ENCODE results near the gene ATP6V1D.
"Not testable (repeated sequence)": the region's sequence is repeated elsewhere in the genome, so short reads cannot be mapped to it uniquely, and the experiment has no call there.

The ATP6V1D gene

DNA sequence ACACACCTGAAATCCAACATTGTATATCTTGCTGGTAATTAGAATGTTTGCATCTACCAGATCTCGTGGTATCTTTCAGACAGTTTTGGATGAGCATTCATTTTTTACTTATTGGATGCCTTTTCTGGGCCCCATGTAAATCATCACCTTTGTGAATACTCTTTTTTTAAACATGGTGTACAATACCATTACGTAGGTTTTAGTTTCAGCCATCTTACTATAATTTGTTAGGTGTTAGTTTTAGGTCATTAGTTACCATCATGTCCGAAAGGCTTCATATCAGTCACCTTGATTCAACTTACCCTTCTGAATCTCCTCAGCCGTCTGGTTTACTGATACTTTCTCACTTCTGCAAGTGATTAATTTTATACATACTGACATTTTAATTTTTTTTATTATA, 5.9 kb upstream of the ATP6V1D start:
- DNase-seq: no peak

DNA sequence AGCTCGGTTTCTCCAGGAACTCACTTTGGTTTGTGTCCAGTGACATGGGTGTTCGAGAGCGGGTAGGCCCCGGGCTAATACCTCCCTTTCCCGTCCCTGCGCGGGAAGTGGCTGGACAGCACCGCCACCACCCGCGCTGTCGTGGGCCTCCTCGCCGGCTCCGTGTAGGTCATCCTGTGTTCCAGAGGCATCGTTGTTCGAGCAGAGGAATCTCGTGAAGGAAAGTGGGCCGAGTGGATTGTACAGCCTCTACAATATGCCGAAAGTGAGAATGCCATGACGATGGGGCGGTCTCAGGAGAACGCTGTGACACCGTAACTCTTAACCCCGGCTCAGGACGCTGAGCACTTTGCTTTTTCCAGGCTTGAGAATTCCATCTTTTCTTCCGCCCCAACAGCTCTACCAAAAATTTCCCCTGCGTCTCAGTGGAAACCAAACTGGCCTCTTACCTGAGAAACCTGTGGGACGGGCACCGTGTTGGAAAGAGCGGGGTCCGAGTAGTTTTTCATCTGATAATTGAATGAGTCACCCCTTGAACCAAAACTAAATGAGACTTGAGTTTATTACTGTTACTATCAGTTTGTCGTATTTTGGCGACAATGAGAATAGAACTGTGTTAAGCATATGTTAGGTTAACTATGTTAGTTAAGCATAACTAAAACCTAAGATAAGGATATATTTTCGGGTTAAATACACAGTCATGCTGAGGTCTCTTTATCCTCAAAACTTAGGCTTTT, 1.0 kb upstream of the ATP6V1D start:
- no peak for DNase-seq

DNA sequence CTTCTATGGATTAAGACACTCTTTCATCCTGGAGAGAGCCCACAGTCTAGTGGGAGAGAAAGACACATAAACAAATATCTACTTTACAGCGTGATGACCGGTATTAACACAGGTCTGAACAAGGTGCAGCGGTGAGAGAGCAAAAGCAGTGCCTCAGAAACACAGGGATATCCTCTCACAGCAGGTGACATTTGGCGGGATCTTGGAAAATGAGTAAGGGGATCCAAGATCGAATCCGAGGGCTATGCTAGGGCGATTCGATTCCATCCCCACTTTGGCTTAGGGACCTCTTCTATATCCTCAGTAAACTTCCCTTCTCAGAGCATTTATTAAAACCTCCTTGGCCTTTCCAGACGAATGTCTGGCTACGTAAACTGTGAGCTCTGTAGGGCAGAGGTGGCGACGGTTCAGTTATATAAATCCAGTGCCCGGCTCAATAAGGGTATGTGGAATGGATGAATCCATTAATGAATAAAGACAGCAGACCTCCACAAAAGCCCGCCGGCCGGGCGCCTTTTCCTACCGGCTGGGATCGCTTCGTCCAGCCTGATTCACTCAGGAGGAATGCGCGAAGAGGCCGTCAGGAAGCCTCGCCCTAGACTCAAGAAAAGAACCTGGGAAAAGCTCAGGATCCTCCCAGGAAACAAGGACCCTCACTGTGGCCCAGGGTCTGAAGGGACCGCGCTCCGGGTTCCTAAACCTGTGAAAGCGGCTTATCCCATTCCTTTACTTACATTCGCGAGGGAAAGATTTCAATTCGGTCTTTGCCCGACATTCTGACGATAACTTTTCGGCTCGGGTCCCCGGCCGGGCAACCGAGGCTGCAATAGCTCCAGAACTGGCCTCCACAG, 455 bp downstream of the ATP6V1D start:
- DNase-seq: no peak

DNA sequence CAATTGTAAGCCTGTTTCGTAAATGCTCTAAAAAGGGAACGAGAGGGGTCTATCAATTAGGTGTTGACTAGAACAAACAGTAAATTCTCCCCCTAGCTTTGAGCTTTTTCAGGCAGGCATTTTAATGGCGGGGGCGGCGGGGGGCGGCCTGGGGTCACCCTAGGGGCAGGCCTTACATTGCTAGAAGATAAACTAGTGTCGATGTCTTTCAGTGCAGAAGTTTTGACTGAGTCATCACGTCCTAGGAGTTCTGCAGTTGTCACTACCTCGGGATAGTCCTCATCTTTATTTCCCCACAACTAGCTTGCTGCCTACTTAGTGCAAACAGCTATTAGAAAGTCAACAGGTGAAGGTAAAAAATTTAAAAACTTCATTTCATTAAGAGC, 1.6 kb downstream of the ATP6V1D start:
- DNase-seq: no peak

DNA sequence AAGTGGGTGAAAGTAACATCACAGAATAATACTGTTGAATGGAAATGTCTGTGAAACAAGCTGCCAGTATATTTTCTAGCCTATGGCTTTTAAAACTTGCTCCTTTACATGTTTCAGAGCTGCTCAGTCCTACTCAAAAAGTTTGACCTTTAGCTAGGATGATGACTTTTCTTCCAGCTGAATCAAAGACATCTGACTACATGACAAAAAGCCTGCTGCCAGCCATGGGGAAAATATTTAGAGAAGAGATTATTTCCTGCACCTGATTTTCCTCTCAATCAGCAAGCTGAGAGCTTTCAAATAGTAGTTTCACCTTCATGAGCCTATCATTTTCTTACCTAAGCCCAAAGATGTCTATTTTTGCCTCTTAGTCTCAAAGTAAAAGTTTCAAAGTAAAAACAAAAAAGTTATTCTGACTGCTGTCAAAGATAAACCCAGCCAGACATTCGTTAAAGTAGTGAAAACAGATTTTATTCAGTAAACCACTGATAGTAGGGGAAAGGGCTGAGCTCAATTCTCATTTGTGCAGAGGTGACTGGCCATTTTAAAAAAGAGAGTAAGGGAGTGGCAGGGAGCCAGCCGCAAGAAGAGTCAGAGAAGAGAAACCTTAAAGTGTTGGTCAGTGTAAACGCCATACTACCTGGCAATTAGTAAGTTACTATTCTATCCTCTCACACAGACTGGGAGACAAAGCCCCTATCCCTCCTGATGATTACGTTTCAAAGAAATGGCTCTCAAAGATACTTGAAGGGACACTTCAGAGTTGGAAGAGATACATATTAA, 2.2 kb downstream of the ATP6V1D start:
- no peak for DNase-seq

DNA sequence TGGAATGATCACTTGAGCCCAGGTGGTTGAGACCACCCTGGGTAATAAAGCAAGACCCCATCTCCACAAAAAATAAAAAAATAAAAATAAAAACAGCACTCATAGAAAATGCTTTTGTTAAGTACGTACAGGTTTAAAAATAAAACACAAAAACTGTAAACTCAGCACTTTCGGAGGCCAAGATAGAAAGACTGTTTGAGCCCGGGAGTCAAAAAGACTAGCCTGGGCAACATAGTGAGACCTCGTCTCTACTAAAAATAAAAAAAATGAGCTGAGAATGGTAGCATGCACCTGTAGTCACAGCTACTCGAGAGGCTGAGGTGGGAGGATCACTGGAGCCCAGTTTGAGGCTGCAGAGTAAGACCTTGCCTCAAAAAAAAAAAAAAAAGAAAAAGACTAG, 7.5 kb downstream of the ATP6V1D start:
- DNase-seq: no peak

DNA sequence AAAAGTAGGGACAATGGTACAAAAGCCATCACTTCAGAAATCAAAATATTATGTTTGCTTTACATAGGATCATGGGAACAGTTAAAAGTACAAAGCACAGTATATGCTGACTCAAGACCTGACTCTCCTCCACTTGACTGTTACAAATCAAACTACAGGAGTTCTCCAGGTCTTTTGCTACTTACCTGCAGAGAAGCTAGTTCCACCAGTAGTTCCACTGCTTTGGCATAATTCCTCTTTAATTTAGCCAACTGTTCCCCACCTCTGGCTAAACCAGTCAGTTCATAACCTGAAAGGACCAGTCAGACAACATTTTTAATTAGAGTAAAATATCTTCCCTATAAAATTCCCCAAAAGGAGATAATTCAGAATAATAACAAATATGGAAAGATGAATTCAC, 14.0 kb downstream of the ATP6V1D start:
- no peak for DNase-seq

DNA sequence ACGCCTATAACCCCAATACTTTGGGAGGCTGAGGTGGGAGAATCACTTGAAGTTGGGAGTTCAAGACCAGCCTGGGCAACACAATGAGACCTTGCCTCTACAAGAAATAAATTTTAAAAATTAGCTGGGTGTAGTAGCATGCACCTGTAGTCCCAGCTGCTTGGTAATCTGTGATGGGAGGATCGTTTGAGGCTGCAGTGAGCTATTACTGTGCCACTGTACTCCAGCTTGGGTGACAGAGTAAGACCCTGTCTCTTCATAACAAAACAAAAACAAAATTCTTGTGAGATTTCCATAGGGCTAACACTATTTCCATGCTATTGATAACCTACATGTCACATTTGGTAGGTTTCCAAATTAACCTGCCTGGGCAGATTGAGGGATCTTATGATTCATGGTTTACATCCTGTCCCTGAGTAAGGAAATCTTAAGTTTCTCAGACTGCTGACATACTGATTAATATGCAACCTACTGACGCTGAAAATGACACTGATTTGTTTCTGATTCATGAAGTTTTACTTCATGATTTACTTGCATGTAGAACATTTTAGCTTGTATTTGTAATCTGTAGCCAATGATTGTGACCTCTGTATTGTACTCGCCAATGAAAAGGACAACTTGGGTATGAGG, 15.9 kb downstream of the ATP6V1D start:
- no peak for DNase-seq

DNA sequence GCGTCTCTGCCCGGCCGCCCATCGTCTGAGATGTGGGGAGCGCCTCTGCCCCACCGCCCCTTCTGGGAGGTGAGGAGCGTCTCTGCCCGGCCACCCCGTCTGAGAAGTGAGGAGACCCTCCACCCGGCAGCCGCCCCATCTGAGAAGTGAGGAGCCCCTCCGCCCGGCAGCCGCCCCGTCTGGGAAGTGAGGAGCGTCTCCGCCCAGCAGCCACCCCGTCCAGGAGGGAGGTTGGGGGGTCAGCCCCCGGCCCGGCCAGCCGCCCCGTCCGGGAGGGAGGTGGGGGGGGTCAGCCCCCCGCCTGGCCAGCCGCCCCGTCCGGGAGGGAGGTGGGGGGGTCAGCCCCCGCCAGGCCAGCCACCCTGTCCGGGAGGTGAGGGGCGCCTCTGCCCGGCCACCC, 18.4 kb downstream of the ATP6V1D start:
- DNase-seq: not testable (repeated sequence)

DNA sequence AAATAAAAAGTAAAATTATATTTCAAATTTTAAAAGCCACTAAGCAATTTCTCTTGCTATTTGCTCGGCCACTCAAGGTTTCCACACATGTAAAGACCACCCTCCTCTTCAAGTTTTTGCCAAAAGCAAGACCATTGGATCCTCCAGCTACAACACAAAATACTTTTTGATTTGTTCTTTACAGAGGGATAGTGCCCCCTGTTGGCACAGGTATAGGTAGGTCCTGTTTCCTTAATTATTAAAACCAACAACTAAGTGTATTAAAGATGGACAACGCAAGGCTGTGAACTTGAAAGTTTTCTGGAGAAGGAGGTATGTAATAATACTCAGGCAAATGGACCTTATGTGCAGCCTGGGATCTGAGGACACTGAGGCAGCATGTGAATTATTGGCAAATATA, 23.8 kb downstream of the ATP6V1D start:
- DNase-seq: no peak

DNA sequence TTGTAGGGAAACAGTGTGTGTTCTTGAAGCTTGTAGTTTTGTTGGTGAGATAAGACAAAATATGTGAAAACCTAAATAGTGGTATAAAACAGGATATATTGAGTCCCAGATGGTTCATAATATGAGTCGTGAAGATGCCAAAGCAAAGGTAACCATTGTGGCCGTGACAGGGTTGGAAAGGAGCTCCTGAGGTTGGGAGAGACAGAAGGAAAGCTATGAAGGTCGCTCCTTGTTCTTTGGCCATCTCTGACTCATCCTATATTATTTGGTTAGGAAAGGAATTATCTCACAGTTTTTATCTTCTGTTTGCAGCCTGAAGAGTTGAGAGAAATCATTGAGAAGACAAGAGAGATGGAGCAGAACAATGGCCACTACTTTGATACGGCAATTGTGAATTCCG, 27.1 kb downstream of the ATP6V1D start:
- DNase-seq: no peak

DNA sequence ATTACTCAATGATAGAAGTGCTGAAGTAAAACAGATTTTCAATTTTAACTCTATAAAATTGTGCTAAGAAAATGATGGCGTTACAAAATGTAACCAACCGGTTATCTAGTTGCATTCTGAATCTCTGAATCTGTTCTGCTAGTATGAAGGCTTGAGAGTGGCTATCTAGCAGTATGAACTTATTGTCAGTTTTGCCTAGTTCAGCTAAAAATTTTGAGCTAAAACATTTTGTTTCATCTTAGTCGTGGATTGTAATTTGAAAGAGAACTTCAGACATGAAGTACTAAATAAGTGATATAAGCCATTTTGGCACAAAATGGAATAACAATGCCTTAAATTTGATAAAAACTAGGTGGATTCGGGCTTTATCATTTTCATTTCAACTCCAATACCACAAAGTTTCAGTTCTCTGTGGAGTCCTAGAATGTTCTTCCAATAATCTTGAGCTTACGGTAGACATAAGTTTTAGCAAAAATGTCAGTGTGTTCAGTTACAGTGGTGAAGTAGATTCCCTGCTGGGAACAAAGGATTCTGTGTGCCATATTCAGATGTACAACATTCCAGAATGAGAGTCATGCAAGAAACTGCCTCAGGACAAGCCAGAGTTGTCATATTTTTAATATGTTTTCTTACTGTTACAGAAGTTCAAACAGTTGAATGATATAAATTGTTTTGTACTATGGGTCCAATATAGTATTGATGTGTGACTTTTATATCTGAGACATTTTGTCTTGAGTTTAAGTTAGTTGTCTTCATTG, 28.1 kb downstream of the ATP6V1D start:
- DNase-seq: no peak

DNA sequence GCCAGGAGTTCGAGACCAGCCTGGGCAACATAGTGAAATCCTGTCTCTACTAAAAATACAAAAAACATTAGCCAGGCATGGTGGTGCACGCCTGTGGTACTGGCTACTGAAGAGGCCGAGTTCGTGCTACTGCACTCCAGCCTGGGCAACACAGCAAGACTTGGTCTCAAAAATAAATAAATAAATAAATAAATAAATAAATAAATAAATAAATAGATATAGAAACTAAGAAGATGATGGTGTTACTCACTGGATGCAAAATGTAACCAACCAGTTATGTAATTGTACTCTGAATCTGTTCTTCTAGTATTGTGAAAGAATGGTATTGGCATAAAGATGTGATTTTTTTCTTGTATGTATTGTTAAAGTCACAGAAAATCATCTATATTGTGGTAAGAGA, 29.9 kb downstream of the ATP6V1D start:
- not testable (repeated sequence) for DNase-seq

DNA sequence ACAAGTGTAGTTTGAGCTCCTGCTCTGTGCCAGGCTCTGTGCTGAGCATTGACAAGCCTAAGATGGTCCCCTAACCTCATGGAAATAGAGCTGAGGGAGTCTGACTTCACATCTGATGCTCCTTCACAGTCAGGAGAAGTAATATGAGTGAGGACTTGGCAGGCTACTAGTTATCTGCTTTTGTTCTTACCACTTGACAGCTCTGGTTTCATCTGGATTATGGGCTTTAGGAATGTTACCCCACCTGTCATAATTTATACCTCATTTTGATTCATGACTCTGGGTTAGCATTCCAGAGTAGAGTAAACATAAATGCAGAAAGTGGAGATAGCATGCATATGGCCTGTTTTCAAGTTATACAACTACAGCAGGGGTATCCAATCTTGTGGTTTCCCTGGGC, 40.5 kb downstream of the ATP6V1D start:
- no peak for DNase-seq

DNA sequence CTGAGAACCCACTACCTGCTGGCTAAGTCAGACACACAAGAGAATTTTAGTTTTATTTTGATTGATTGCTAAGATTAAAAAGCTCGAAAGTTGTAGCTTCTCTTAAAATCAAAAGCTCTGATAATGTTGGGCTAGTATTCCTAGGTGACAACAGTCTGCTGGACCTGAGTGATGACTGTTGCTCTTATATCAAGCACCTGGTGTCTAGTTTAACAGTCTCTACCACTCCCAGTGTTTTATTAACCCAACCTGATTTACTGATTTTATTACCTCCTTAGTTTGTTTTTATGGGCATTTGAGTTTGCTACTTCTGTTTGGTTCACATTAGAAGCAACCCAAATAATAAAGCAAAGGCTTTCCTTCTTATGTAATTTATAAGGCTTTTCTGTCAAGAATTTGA, 41.8 kb downstream of the ATP6V1D start:
- DNase-seq: no peak

DNA sequence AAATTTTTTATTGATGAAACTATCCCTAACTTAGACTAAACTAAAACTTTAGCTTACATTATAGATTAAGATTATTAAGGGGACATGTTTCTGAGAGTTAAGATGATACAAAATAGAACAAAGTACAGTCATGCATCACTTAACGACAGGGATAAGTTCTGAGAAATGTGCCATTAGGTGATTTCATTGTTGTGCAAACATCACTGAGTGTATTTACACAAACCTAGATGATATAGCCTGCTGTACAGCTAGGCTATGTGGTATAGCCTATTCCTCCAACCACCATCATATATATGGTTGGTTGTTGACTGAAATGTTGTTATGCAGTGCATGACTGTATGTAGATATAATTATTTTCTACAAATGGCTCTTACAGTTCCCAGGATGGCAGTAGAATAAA, 46.5 kb downstream of the ATP6V1D start:
- no peak for DNase-seq

DNA sequence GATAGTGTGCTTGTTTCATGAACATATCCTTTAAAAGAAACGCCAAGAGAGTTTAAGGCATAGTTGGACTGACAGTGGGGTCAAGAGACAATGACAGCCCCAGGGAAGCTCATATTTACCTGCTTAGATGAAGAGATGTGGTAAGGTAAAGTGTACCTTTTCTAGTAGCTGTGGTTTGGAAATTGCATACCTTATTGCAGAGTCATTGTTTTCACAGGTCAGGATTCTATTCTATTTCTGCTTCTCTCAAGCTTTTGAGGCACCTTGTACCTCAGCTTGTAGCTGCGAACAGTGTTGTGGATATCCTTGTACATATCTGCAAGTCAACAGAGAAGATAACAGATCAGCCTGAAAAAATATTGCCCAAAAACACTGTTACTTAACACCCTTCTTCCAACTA, 47.7 kb downstream of the ATP6V1D start:
- DNase-seq: no peak

All from CD4-positive, alpha-beta T cell treated with Interleukin-15 for 1 hour (primary cell).